ENCODE measurements around the gene DNAL4. TPM values are rescaled to one million over a fixed set of nuclear protein-coding genes. Genes with fewer than 3 reads are reported as not detected.
A peak's percentile ranks its signal among the peaks of the same experiment; 100 is the strongest.

Gene DNAL4
- total RNA-seq, 1 donor from 2014 or later: 18.9 TPM

GRCh38 chr22:38741576-38741975 lies 52.4 kb downstream of the DNAL4 start:
- DNase-seq (ENCODE audit: low read depth): no peak

- no peak for DNase-seq (ENCODE audit: low read depth)
Observed at GRCh38 chr22:38741166-38741565, 52.8 kb downstream of the DNAL4 start.

GRCh38 chr22:38740754-38741153 lies 53.2 kb downstream of the DNAL4 start:
- DNase-seq (ENCODE audit: low read depth): no peak

- DNase-seq (ENCODE audit: low read depth): no peak
Observed at GRCh38 chr22:38740116-38740723, 53.7 kb downstream of the DNAL4 start.

GRCh38 chr22:38739300-38740055 lies 54.5 kb downstream of the DNAL4 start:
- no peak for DNase-seq (ENCODE audit: low read depth)

GRCh38 chr22:38738475-38739070 lies 55.4 kb downstream of the DNAL4 start:
- DNase-seq (ENCODE audit: low read depth): no peak

- DNase-seq (ENCODE audit: low read depth): no peak
Observed at GRCh38 chr22:38737302-38738060, 56.5 kb downstream of the DNAL4 start.

- DNase-seq (ENCODE audit: low read depth): no peak
Observed at GRCh38 chr22:38736257-38736570, 57.7 kb downstream of the DNAL4 start.

GRCh38 chr22:38735465-38736256 lies 58.3 kb downstream of the DNAL4 start:
- DNase-seq (ENCODE audit: low read depth): no peak

- no peak for DNase-seq (ENCODE audit: low read depth)
Observed at GRCh38 chr22:38735126-38735464, 58.8 kb downstream of the DNAL4 start.

- DNase-seq (ENCODE audit: low read depth): peak; percentile 82
Observed at GRCh38 chr22:38734421-38735100, 59.4 kb downstream of the DNAL4 start.

- DNase-seq (ENCODE audit: low read depth): peak; percentile 98
Observed at GRCh38 chr22:38733724-38734381, 60.1 kb downstream of the DNAL4 start.

GRCh38 chr22:38733329-38733723 lies 60.6 kb downstream of the DNAL4 start:
- DNase-seq (ENCODE audit: low read depth): peak; percentile 67

- DNase-seq (ENCODE audit: low read depth): peak; percentile 33
Observed at GRCh38 chr22:38732251-38732815, 61.6 kb downstream of the DNAL4 start.

- DNase-seq (ENCODE audit: low read depth): no peak
Observed at GRCh38 chr22:38731703-38732161, 62.2 kb downstream of the DNAL4 start.

- DNase-seq (ENCODE audit: low read depth): no peak
Observed at GRCh38 chr22:38730411-38730871, 63.5 kb downstream of the DNAL4 start.

GRCh38 chr22:38729946-38730345 lies 64.0 kb downstream of the DNAL4 start:
- DNase-seq (ENCODE audit: low read depth): no peak

- no peak for DNase-seq (ENCODE audit: low read depth)
Observed at GRCh38 chr22:38728871-38729796, 64.8 kb downstream of the DNAL4 start.
